HepG2 (cell line): Measurements from ENCODE around the gene SLCO2A1. TPM values are rescaled to one million over a fixed set of nuclear protein-coding genes. Genes with fewer than 3 reads are reported as not detected.

ENCODE experiments used
- ATAC-seq: fragments of 200-7000 bp; cut with Tn5 transposase; 3 replicates; pipeline ENCODE4 v1.9.1; 2020; ENCODE audit warnings: mild to moderate bottlenecking, moderate library complexity
- BruUV-seq: library from RNA; stranded (reverse); fragments of 400-500 nt; replicated peaks from 2 replicates; lab custom pipeline; 2021; lab: Mats Ljungman, UMichigan
- CTCF ChIA-PET: fragments of 300-600 bp; formaldehyde crosslinking; extraction: SDS; loops from one replicate; lab custom pipeline; 2021; ENCODE audit warnings: low total read pairs, inconsistent platforms, low intra/inter-chr PET ratio; lab: Yijun Ruan, JAX
- POLR2A ChIA-PET: fragments of 350-600 bp; sonication (Branson Sonifier 250); formaldehyde crosslinking; loops from one replicate; lab custom pipeline; 2020; ENCODE audit warnings: antibody characterized with exemption, inconsistent platforms; lab: Yijun Ruan, JAX
- DNase-seq: peaks from one replicate; pipeline ENCODE4 v3.0.0-alpha.2; 2015; ENCODE audit warnings: low spot score
- FAIRE-seq: peaks from 3 replicates; lab custom pipeline; 2011; peaks lifted over from hg19 to GRCh38; lab: Jason Lieb, UNC
- H2AFZ ChIP-seq: one replicate; pipeline ENCODE4 v1.6.1; 2011; ENCODE audit warnings: low read length, inconsistent platforms
- H3K27ac ChIP-seq: fragments of 300-600 bp; 3 replicates; pipeline ENCODE4 v1.8.0; 2011; ENCODE audit warnings: mixed run types, mild to moderate bottlenecking, mixed read lengths, low read length, inconsistent platforms; ENCODE audit not compliant: insufficient read depth; ENCODE audit errors: extremely low read length
- H3K27me3 ChIP-seq, 2 experiments: fragments of 200-600 bp in 1 of 2; 2 replicates in 1 of 2; 3 replicates in 1 of 2; pipeline versions ENCODE4 v1.6.0 to v1.8.0; 2011; ENCODE audit warnings: low read length in 2 of 2, mild to moderate bottlenecking in 2 of 2, moderate library complexity in 2 of 2, inconsistent platforms in 1 of 2; ENCODE audit not compliant: insufficient read depth in 2 of 2, control insufficient read depth in 1 of 2
- H3K36me3 ChIP-seq, 2 experiments: fragments of 200-600 bp in 1 of 2; replicated peaks in 1 of 2; 2 replicates in 1 of 2; 3 replicates in 1 of 2; pipeline versions ENCODE4 v1.5.1 to v1.8.0; 2011; ENCODE audit warnings: low read length in 2 of 2, inconsistent platforms in 1 of 2; ENCODE audit not compliant: insufficient read depth in 2 of 2, control insufficient read depth in 1 of 2
- H3K4me1 ChIP-seq: 2 replicates; pipeline ENCODE4 v1.5.1; 2012; ENCODE audit warnings: low read length, inconsistent platforms; ENCODE audit not compliant: insufficient read depth
- H3K4me2 ChIP-seq: 2 replicates; pipeline ENCODE4 v1.6.0; 2011; ENCODE audit warnings: low read depth, low read length, inconsistent platforms
- H3K4me3 ChIP-seq, 3 experiments: fragments of 200-600 bp in 1 of 3; sonication (generic), shearing (Covaris generic) in 1 of 3; replicated peaks in 1 of 3; 2 replicates each; pipeline ENCODE4 v1.5.1; 2011 to 2016; ENCODE audit warnings: low read length in 3 of 3, inconsistent platforms in 2 of 3, low read depth in 2 of 3, mild to moderate bottlenecking in 2 of 3, control low read depth in 1 of 3, mixed read lengths in 1 of 3; ENCODE audit not compliant: insufficient read depth in 1 of 3
- H3K79me2 ChIP-seq: one replicate; pipeline ENCODE4 v1.6.1; 2011; ENCODE audit warnings: low read length, inconsistent platforms; ENCODE audit not compliant: insufficient read depth
- H3K9ac ChIP-seq: 2 replicates; pipeline ENCODE4 v1.6.0; 2011; ENCODE audit warnings: mild to moderate bottlenecking, low read depth, low read length, inconsistent platforms; ENCODE audit not compliant: insufficient read depth
- H3K9me3 ChIP-seq: 2 replicates; pipeline ENCODE4 v1.5.1; 2012; ENCODE audit warnings: mild to moderate bottlenecking, low read length
- H4K20me1 ChIP-seq: 2 replicates; pipeline ENCODE4 v1.6.0; 2011; ENCODE audit warnings: inconsistent platforms, mild to moderate bottlenecking, low read length, moderate library complexity; ENCODE audit not compliant: insufficient read depth
- FLYWCH1 ChIP-seq: sonication (generic); formaldehyde crosslinking; IDR thresholded peaks from 2 replicates; pipeline ENCODE4 v1.8.1; 2023; ENCODE audit warnings: mild to moderate bottlenecking, missing genetic modification reagents
- MAFK ChIP-seq, 2 experiments: IDR thresholded peaks in 1 of 2; conservative IDR thresholded peaks in 1 of 2; 2 replicates each; pipeline ENCODE4 v1.6.1; 2011; ENCODE audit warnings: improper control_type of control experiment in 2 of 2, low read length in 2 of 2
- RFX1 ChIP-seq: fragments of 450-650 bp; IDR thresholded peaks from 2 replicates; pipeline ENCODE4 v1.6.1; 2017
- TSC22D2 ChIP-seq: sonication (generic); formaldehyde crosslinking; IDR thresholded peaks from 2 replicates; pipeline ENCODE4 v1.5.1; 2020; ENCODE audit warnings: missing genetic modification reagents, mild to moderate bottlenecking, borderline replicate concordance
- ZNF263 ChIP-seq: sonication (generic); formaldehyde crosslinking; IDR thresholded peaks from 2 replicates; pipeline ENCODE4 v1.4.0; 2020; ENCODE audit warnings: missing genetic modification reagents
- ZNF468 ChIP-seq: sonication (generic); formaldehyde crosslinking; IDR thresholded peaks from 2 replicates; pipeline ENCODE4 v1.8.0; 2022; ENCODE audit warnings: mild to moderate bottlenecking, moderate library complexity, missing genetic modification reagents
- ZNF703 ChIP-seq: sonication (generic); formaldehyde crosslinking; IDR thresholded peaks from 2 replicates; pipeline ENCODE4 v1.5.1; 2020; ENCODE audit warnings: missing genetic modification reagents, mild to moderate bottlenecking, moderate library complexity, borderline replicate concordance
- ZSCAN29 ChIP-seq: sonication (generic); formaldehyde crosslinking; conservative IDR thresholded peaks from 2 replicates; pipeline ENCODE4 v1.4.0; 2020; ENCODE audit warnings: mild to moderate bottlenecking, missing genetic modification reagents
- WGBS: methylation state at CpG from one replicate; pipeline ENCODE4 v1.1.6; 2017; ENCODE audit warnings: low lambda C conversion rate; 5-methylcytosine and 5-hydroxymethylcytosine counted together
- in situ Hi-C: cut with HindIII; loops from 2 replicates; pipeline ENCODE4 v1.10.0; 2017; ENCODE audit warnings: low pct_unique_long_range_greater_than_20kb; ENCODE audit not compliant: extremely low pct_ligation_motif_present
- intact Hi-C: fragments of 100-400 bp; cut with micrococcal nuclease; formaldehyde crosslinking; loops from one replicate; pipeline ENCODE4 v1.10.0; 2022; ENCODE audit not compliant: unreplicated experiment
- polyA plus RNA-seq, 8 experiments: library from polyadenylated mRNA; depleted of rRNA in 3 of 8; stranded (reverse) in 7 of 8; unstranded in 1 of 8; fragments of >200 nt; fragmentation: Illumina TruSeq in 4 of 8; extraction: Trizol in 4 of 8; gene quantifications; 2 replicates each; pipeline versions ENCODE4 v1.2.1 to v1.2.3, GENCODE V29; 2011 to 2016; ENCODE audit warnings: low read depth in 4 of 8, missing spikeins in 1 of 8, mixed read lengths in 1 of 8; ENCODE audit not compliant: insufficient read depth in 1 of 8
- total RNA-seq, 5 experiments: library from RNA; depleted of rRNA; stranded (reverse); fragments of >200 nt; fragmentation: Illumina TruSeq; extraction: Trizol; gene quantifications; 2 replicates each; pipeline ENCODE4 v1.2.3, GENCODE V29; 2016; ENCODE audit warnings: low read depth in 1 of 5

Gene SLCO2A1
- total and polyA plus RNA-seq, 2 of the 13 experiments (the other 11 are each of a cell fraction or from before 2014, with no cell fraction given) = 0.04 TPM; not detected in 1

DNA sequence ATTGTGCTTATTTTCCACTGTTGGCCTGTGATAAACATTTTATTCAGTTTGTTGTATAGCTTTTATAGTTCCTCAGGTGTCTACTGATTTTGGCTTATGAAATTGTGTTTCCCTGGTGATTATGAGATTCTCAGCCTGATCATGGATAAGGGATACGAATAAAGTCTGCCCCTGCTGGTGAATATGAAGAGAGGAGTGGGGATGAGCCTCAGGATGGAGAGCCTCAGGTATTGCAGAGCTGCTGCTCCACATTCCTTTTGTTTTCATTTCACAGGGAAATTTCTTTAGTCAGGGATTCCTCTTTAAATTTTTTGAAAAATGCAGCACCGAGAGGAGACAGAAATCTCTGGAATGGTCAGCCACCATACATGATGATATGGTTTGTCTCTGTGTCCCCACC lies 119.3 kb downstream of the SLCO2A1 start:
- TF ChIP-seq ZNF703 (CRISPR knock-in tag) (no peak), MAFK (conservative IDR thresholded peaks at IDR 0.05 in 1 of 2, IDR thresholded peaks at IDR 0.05 in 1 of 2; ENCODE audit: low read length in 2 of 2) (no peak), ZSCAN29 (CRISPR knock-in tag) (no peak), ZNF468 (no peak), ZNF263 (peak; percentile 52; the same call in 1 of the 2 replicates)
- H3K79me2 ChIP-seq = no peaks in the 10 kb centered on the region
- H3K9ac ChIP-seq = no peak overlapping the region
- H3K27me3 ChIP-seq = peaks cover 0 to 7% of the 10 kb centered on the region in 2 experiments; a peak in 2 of 5 replicates
- no peak overlapping the region for H3K4me2 ChIP-seq
- intact Hi-C loops (no loop called here), in situ Hi-C loops (no loop called here)
- FAIRE-seq (no peak), DNase-seq (no peak), ATAC-seq (peak; percentile 54; the same call in 1 of the 3 replicates)
- H3K27ac ChIP-seq = no peak overlapping the region
- no peak overlapping the region for H3K4me3 ChIP-seq
- POLR2A ChIA-PET = no interaction called here
- no peaks in the 10 kb centered on the region for H3K36me3 ChIP-seq
- BruUV-seq = no TSS peak
- H3K4me1 ChIP-seq = no peaks in the 10 kb centered on the region
- CTCF ChIA-PET = no interaction called here
- H4K20me1 ChIP-seq = no peaks in the 10 kb centered on the region
- WGBS = 6% methylated on average over 2 of the region's 2 CpGs
- H2AFZ ChIP-seq = no peak overlapping the region
- no peaks in the 10 kb centered on the region for H3K9me3 ChIP-seq

DNA sequence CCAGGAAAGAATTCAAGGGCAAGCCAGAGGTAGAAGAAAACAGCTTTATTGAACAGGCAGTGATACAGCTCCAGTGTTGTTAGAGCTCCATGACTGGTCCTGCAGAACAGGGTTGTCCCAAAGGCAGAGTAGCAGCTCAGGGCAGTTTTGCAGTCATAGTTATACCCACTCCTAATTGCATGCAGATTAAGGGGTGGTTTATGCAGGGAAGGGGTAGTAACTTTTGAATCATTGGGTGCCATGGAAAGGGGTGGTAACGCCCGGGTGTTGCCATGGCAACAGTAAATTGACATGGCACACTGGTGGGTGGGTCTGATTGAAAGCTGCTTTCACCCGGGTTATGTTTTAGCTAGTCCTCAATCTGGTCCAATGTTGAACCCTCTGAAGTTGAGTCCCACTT lies 124.3 kb downstream of the SLCO2A1 start:
- Histone ChIP-seq H3K27ac (no peak overlapping the region), H2AFZ (no peak overlapping the region), H3K4me3 (no peak overlapping the region), H3K79me2 (no peaks in the 10 kb centered on the region), H4K20me1 (no peaks in the 10 kb centered on the region), H3K9me3 (no peaks in the 10 kb centered on the region), H3K4me2 (no peak overlapping the region), H3K9ac (no peak overlapping the region), H3K4me1 (no peaks in the 10 kb centered on the region), H3K36me3 (no peaks in the 10 kb centered on the region), H3K27me3 (peaks cover 0 to 3% of the 10 kb centered on the region in 2 experiments; a peak in 1 of 5 replicates)
- TF ChIP-seq TSC22D2 (no peak), FLYWCH1 (no peak), RFX1 (peak; percentile 46; the same call in 1 of the 2 replicates)
- ATAC-seq (no peak), FAIRE-seq (no peak), DNase-seq (no peak)
- intact Hi-C loops = no loop called here
- ChIA-PET POLR2A (no interaction called here), CTCF (no interaction called here)
- in situ Hi-C loops = no loop called here
- no TSS peak for BruUV-seq
- WGBS = 0% methylated on average over 1 of the region's 3 CpGs
